CD4-positive, alpha-beta T cell treated with Interferon alpha-2 for 1 hour (primary cell): ENCODE measurements around the gene DAZL.
"Not testable (repeated sequence)": the region's sequence is repeated elsewhere in the genome, so short reads cannot be mapped to it uniquely, and the experiment has no call there.

Experiments
- DNase-seq, 2 donors: peaks; one replicate each; pipeline ENCODE4 v3.0.0-alpha.2; 2020 to 2022

Gene DAZL, protein sequence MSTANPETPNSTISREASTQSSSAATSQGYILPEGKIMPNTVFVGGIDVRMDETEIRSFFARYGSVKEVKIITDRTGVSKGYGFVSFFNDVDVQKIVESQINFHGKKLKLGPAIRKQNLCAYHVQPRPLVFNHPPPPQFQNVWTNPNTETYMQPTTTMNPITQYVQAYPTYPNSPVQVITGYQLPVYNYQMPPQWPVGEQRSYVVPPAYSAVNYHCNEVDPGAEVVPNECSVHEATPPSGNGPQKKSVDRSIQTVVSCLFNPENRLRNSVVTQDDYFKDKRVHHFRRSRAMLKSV

DNA sequence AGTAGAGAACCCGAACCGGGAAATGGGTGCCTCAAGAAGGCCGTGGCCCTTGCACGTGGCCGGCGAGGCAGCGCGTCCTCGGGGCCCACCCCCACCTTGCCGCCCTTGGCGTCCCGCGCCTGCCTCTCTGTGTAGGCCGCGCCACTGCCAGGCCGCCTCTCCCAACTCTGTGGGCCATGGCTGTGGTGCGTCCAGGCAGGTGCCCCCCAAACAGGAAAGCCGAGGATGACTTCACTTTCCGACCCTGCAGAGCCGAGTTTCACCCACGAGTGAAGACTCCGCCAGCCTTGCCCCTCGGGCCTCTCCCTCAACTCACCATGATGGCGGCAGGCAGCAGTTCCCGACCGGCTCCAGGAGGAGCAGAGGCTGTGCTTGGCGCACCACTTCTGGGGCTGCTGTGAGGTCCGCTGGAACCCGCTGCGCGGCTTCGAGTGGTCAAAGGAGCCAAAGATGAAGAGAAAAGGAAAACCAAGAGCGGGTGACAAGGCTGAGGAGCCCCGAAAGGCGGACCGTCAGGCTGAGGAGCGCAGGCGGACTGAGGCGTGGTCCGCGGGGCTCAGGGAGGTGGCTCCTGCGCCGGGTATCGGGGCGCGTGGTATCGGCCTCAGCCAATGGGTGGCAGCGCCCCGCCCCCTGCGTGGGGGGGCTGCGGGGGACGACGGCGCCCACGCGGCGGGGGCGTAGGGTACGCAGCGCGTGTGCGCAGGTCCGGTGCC is at the start of gene DAZL:
Gene DAZL, minus strand, starts transcription at position 537 of the 716 bp plus-strand sequence. Its CDS starts 218 bp downstream, at position 319.
- DNase-seq: no peak

DNA sequence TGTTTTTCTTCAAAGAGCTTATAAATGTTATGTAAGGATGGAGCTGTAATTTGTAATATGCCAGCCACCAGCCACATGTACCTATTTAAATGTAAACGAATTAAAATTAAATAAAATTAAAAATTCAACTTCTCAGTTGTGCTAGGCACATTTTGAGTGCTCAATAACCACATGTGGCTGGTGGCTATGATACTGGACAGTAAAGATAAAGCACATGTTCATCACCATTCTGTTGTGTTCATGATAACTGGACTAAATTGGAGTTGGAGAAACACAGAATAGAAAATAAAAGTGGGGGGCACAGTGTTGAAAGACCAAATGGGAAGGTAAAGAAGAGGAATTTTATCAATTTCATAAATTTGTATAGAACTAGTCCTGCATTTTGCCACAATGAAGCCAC is 49.8 kb upstream of the DAZL start:
- DNase-seq: no peak

DNA sequence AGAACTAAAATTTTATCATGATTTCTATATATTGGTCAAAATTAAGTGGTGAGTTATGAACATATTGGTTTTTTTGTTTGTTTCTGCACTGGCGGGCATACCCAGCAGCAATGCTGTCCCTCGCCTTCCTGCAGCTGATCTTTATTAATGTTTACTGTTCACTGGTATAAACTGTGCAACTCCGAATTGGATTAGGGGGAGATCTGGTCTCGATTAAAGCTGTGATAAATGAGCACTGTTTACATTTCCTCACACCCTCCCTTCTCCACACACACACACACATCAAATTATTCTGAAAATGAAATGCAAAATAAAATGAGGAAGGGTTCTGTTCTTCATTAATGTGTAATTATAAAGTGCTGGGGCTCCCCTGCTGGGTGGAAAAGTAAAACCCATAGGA is 48.5 kb upstream of the DAZL start:
- DNase-seq: no peak

DNA sequence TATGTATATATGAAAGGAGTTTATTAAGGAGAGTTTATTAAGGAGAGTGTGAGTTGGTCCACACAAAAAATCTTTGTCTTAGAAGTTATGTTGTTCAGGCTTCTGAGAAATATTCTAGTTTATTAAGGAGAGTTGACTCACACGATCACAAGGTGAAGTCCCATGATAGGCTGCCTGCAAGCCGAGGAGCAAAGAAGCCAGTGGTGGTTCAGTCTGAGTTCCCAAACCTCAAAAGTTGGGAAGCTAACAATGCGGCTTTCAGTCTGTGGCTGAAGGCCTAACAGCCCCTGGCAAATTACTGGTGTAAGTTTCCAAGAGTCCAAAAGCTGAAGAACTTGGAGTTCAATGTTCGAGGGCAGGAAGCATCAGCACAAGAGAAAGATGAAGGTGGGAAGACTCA is 42.4 kb upstream of the DAZL start:
- no peak for DNase-seq

DNA sequence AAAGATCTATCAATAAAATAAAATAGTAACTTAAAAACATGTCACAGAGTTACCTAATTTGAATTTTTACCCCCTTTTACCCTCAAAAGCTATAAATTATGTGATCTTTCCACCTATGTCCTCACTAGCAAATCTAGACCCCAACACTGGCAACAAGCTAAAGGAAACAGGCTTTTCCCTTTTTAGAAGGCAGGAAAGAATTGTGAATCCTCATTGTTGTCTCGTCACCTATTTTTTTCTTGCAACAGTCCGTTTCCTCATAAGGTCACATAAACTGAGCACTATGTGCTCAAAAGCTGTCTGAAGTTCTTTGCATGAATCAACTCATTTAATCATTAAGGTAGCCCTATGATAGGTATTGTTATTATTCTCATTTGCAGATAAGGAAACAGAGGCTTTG is 34.6 kb upstream of the DAZL start:
- DNase-seq: no peak

DNA sequence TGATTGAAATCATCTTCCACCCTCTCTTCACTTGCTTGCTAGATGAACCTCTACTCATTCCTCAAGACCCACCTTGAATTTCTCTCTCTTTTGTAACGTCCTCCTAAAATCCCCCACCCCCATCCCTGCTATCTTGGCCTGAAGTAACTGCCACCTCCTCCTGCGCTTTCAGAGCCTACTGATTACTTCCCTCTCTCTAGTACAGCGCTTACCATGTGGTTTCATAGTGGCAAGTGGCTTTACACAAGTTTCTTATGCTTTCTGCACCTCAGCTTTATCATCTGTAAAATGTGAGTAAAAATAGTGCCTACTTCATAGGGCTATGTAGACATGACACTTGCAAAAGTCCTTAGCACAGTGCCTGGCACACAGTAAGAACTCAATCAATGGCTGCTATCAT is 28.7 kb upstream of the DAZL start:
- DNase-seq: no peak

DNA sequence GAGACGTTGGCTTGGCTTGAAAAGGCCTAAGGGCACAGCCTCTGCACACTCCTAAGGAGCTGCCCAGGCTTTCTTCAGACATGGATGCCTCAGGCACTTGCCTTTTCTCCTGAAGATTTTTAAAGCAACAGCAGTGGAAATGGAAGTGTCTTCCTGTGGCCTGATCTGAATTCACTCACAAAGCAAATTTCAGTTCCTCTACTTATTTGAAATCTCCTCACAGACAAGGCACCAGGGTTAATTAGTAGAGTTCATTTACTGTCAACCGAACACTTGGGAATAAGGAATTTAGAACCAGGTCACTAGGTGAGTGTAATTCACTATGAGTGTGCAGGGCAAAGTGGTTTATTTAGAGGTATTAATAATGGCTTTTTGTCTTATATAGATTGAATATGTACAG is 27.2 kb upstream of the DAZL start:
- no peak for DNase-seq

DNA sequence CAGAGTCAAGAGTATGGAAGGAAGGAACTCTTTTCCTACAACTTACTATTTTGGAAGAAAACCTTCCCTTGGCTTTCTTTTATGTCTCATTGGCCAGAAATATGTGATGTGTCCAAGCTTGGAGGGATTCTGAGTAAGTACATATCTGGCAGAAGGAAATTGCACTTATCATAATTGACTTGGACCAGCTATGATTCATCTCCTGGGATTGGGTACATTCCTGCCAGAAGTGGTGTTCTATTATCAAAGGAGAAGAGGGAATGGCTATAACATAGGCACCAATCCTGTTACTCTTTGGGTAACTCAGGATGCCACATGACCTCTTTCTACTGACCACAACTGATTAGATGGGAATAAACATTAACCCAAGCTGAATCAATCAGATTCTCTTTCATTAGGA is 13.5 kb upstream of the DAZL start:
- DNase-seq: no peak

DNA sequence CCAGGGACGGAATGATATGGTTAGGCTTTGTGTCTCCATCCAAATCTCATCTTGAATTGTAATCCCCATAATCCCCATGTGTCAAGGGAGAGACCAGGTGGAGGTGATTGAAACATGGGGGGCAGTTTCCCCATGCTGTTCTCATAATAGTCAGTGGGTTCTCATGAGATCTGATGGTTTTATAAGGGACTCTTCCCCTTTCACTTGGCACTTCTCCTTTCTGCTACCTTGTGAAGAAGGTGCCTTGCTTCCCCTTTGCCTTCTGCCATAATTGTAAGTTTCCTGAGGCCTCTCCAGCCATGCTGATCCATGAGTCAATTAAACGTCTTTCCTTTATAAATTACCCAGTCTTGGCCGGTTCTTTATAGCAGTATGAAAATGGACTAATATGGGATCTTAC is 11.9 kb upstream of the DAZL start:
- not testable (repeated sequence) for DNase-seq

DNA sequence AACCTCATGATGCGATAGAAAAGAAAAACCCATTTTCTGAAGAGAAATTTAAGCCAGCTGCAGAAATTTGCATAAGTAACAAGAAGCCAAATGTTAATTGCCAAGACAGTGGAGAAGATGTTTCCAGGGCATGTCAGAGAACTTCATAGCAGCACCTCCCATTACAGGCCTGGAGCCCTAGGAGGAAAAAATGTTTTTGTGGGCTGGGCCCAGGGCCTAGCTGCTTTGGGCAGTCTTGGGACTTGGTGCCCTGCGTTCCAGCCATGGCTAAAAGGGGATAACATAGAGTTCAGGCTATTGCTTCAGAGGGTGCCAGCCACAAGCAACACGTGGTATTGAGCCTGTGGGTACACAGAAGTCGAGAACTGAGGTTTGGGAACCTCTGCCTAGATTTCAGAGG is 10.9 kb upstream of the DAZL start:
- no peak for DNase-seq

DNA sequence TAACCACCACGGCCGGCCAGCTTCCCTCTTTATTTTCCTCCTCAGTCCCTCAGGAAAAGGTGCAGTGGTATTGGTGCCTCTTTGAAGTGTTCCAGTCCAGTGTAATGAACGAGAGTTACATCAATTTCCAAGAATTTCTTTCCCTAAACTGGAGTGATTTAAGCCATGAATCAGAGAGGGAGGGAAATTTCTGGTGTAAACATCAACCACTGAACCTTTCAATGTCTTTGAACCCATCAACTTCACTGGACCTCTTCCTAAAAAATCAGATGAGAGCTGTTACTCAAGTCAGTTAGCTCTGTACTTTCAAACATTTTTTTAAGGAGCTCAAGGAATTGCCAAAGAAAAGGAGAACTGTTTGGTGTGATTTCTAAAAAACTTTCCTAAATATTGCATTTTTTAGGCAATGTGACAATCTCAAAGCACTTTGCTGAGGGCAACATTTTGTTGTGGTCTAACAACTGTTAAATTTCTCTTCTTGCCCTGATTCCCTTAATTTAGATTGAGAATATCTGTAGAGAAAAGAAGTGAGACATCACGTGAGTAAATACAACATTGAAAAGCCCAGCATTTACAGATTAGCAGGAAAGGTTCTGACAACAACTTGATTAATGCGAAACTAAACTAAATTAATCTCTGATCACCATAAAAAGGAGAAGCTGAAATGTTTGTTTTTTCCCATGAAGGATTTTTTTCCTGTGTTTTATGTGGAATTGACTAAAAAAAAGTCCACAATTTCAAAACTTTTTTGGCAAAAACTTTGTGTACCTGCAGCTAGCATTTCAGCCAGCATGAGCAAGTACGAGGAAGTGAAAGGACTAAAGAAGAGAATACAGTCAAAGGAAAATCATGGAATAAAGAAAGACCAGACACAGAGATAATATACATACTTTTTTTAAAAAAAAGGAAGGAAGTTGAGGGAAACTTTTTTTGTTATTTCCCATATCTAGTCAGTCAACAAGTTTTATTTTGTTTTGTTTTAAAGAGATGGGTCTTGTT is 9.1 kb upstream of the DAZL start:
- no peak for DNase-seq

DNA sequence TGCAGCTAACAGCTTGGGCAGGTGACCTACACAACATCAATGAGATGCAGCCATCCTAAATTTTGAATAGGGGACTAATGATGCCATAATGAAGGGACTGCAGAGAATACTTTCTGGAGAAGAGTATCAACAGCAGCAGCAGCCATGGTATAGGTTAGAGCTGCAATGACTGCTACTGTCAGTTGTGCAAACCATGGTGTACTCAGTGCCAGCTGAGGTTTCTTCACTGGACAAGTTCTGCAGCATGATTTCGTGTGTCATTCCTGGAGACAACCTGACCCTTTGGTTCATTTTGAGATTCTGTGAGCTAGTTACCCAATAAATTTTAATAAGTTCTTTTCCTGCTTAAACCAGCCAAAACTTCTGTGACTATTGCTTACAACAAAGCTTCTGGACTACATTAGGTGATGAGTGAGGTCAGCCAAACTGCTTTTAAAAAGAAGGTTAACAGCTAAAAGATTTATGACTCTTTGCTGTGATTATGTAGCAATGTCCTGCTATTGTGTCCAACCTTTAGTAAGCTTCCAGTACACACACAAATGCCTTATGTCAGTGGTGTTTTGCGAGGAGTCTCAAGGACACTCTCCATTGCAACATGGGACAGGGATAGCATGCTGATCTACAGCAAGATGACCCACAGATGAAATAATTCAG is 4.8 kb upstream of the DAZL start:
- no peak for DNase-seq

DNA sequence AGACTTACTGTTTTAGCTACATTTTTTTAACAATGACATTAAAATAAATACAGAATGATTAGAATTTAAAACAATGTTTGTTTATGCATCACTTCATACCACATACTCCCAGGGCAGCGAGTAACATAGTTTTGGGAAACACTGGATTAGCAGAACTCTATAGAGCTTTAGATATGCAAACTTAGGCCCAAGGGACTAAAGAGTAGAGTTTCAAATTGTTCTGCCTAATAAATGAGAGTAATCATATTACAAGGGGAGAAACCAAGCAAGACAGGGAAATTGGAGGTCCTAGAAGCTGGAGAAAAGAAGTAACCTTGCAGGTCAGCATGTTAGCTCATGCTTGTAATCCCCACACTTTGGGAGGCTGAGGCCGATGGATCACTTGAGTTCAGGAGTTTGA is 3.6 kb upstream of the DAZL start:
- DNase-seq: no peak

DNA sequence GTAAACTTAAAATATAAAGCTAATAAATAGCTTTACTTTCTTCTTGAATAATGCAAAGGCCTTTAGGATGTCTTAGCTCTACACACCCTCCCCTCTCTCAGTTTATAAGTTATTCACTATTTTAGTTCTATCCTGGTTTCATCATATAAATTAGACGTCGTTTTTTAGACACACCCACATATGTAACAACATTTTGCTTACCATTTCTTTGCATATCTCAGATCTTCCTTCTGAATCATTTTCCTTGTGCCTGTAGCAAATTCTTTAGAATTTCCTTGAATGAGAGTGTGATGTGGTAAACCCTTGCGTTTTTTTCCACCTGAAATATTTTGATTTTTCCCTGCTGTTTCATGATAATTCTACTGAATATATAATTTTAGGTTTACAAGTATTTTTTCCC is 2.5 kb upstream of the DAZL start:
- no peak for DNase-seq

DNA sequence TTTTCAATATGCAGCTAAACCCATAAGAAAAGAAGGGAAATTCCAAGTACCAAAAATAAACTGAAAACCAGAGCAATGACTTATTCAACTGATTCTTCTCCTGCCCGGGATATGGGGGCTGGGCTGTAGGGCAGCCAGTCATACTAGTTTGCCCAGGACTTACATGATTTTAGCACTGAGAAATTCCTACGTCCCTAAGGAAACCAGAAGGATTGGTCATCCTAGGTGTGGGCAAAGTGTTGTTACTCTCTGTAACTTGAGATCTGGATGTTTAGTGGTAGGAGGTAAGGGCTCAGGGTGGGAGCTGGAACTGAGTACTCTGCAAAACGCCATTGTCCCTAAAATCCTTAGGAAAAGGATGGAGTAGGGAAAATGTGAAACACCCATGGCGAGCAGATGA is 1.2 kb upstream of the DAZL start:
- no peak for DNase-seq

DNA sequence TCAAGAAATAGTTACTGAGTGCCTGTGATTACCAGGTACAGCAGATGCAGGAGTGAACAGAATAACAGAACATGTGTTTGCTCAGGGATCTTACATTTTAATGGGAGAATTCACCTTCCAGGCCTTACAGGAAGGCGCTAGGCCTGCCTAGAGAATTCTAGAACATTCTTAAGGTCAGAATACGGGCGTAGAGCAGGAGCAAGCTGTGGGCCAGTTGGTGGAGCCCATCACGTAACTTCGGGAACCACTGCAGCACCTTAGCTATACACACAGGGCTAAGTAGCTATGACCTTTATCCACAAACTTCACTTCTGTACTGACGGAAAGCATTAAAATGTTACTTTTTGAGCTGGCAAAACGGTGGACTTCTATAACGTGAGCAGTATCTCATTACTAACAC is 743 bp upstream of the DAZL start:
- no peak for DNase-seq

DNA sequence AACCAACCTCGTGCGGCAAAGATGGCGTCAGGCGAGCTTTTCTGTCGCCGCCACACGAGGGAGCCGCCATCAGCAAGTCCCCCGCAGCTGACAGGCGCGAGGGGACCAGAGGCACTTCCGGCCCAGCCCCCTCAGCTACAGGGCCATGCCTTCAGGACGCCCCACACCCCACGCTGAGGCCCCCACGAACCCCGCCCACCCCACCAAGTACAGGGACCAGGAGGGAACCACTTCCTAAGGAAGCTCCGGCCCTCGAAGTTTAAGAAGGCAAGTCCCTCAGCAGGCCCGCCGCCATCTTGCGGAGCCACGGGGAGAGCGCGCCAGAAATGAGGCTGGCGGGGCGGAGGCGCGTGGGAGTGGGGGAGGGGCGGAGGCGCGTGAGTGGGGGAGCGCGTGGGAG is 790 bp downstream of the DAZL start:
- DNase-seq: no peak

DNA sequence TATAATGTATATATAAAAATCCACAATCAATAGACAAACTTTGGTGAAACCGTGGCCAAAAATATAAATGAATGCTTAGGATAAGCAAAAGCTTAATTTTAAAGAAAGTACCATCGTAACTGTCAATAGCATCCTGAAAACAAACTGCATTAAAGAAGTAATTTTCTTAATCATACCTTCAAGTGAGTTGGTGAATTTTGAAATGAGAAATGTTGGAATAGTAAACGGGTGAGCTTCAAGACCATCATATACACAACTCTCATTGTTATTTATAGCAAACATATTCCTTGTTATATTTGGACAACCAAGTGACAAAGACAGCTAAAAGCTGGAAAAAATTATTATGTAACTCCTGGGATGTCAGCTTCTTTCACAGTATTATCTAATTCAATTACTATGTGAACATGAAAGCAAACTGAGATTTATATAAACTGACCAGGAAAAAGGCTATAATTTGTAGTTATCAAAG is 3.7 kb downstream of the DAZL start:
- DNase-seq: no peak

DNA sequence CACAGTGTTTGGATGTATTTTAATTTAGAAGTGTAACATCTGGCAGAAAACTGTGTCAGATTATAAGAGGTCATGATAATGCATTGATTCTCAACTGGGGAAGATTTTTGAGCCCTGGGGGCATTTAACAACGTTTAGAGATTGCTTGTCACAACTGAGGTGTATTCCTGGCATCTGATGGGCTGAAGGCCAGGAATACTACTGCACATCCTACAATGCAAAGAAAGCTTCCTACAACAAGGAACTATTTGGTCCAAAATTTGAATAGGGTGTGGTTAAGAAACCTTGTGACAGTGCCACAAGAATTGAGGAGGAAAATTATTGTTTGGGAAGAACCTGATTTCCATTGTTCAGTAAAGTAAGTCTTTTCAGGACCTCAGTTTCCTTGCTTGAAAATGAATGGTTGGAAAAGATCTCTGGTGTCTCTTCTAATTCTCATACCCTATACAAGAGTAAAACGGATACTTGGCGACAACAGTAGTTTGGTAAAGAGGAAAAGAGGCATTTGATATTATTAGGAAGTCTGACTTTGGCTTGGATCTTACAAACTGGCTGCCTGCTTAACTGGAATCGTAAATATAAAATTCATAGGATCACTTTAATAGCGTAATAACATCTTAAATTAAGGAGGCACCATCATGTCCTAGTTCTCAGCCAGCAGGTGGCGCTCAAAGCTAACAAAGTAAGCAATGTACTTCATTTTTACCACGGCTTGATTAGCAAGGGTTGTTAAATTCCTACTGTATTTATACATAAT is 4.3 kb downstream of the DAZL start:
- DNase-seq: peak; percentile 80 to 82

DNA sequence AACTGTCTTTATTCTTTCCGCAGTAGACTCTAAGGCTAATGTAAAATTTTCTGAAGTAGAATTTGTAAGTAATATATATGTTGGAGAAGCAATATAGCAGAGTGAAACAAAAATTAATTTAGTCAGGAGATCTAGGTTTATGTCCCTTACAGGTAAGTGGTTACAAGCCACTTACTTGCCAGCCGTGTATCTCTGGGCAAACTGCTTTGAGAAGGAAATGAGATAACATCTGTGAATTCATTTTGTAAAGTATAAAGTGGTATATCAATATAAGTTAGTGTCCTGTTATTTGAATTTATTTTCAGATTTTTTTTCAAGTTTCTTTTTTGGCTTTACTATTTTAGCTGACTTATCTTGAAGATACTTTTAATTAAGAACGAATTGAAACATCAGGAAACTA is 5.5 kb downstream of the DAZL start:
- peak in 1 of 2 donors; percentile 4 for DNase-seq

DNA sequence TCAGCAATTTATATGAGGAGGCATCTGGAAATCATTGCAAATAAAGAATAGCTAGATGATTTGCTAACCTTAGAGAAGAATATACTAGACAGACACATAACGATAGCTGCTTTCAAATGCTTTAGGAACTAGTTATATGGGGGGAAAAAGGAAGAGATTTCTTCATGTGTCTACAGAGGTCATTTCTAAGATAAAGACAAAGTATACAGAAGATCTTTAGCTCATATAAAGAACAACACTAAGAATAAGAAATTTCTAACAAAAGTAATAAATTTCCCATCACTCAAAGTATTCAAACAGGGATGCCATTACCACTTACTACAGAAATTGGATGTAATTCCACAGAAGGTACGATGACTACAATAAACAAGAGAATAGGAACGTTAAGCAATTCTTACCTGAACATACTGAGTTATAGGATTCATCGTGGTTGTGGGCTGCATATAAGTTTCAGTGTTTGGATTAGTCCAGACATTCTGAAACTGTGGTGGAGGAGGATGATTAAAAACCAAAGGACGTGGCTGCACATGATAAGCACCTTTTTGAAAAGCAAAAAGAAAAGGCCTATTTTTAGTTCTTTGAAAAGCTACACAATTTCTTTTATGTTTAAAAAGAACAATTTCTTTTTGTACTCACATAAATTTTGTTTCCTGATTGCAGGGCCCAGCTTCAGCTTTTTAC is 8.7 kb downstream of the DAZL start:
- DNase-seq: no peak
